Measurements from ENCODE around the gene BPTF. TPM values are rescaled to one million over a fixed set of nuclear protein-coding genes. Genes with fewer than 3 reads are reported as not detected.
A peak's percentile ranks its signal among the peaks of the same experiment; 100 is the strongest.
"Not testable (repeated sequence)": the region's sequence is repeated elsewhere in the genome, so short reads cannot be mapped to it uniquely, and the experiment has no call there.

Gene BPTF
- total and polyA plus RNA-seq, 2 donors: 22.5 to 187 TPM

DNA sequence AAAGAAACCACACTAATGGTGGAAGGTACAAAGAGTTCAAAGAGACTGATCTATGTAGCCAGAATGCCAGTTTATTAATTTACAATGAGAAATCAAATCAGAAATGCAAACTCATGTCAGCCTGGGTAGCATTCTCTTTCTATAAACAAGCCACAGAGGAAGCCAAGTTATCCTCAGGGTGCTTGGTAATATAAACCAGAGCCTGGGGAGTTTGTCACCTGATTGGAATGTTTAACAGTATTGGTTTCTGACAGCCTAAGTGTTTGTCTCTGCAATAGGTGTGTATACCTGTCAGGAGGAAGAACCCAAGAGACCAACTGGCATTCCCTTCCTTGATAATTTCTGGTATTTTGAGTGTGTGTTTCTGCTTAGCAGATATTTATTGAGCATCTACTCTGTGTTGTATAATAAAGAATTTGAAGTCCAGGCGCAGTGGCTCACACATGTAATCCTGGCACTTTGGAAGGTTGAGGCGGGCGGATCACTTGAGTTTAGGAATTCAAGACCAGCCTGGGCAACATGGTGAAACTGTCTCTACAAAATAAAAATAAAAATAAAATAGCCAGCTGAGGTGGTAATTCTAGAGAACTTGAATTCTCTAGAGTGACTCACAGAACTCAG, 174.1 kb downstream of the BPTF start:
- Histone ChIP-seq H3K4me1 (ENCODE audit: insufficient read depth) (peaks cover 1% of the 10 kb centered on the region), H3K36me3 (ENCODE audit: insufficient read depth) (no peaks in the 10 kb centered on the region), H3K4me3 (ENCODE audit: low read depth, low read length) (no peak overlapping the region), H3K27ac (ENCODE audit: low read depth) (no peak overlapping the region)
- WGBS: 93% methylated on average over 3 of the region's 3 CpGs
- no peak for DNase-seq (ENCODE audit: extremely low spot score)

DNA sequence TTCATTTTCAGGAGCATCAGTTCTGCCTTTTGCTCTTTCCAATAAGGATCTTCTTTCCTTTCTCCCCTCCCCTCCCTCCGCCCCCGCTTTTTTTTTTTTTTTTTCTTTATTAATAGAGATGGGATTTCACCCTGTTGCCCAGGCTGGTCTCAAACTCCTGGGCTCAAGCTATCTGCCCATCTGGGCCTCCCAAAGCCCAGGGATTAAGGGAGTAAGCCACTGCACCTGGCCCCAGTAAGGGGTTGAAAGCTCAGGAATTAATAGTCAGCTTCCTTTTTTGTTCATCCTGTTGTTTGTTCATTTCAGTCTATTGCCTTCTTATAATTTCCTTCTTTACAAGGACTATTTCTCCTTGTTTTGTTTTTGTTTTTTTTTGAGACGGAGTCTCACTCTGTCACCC, 178.9 kb downstream of the BPTF start:
- Histone ChIP-seq H3K4me1 (ENCODE audit: insufficient read depth) (no peaks in the 10 kb centered on the region), H3K4me3 (ENCODE audit: low read depth, low read length) (no peak overlapping the region), H3K36me3 (ENCODE audit: insufficient read depth) (no peaks in the 10 kb centered on the region), H3K27ac (ENCODE audit: low read depth) (no peak overlapping the region)
- 80% methylated on average over 3 of the region's 3 CpGs for WGBS
- no peak for DNase-seq (ENCODE audit: extremely low spot score)

DNA sequence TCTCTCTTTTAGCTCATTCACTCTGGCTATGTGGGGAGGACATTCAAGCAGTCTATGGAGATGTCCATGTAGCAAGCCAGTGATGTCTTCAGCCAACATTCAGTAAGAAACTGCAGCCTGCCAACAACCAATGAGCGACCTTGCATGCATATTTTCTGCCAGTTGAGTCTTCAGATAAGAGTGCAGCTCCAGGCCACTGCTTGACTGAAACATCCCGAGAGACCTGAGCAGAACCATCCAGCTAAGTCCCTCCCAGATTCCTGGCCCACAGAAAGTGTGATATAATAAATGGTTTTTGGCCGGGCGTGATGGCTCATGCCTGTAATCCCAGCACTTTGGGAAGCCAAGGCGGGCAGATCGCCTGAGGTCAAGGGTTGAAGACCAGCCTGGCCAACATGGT, 181.5 kb downstream of the BPTF start:
- WGBS: 62% methylated on average over 6 of the region's 6 CpGs
- peak; percentile 11 for DNase-seq (ENCODE audit: extremely low spot score)
- no peak overlapping the region for H3K27ac ChIP-seq (ENCODE audit: low read depth)
- H3K4me3 ChIP-seq (ENCODE audit: low read depth, low read length): no peak overlapping the region
- no peaks in the 10 kb centered on the region for H3K36me3 ChIP-seq (ENCODE audit: insufficient read depth)
- H3K4me1 ChIP-seq (ENCODE audit: insufficient read depth): no peaks in the 10 kb centered on the region

DNA sequence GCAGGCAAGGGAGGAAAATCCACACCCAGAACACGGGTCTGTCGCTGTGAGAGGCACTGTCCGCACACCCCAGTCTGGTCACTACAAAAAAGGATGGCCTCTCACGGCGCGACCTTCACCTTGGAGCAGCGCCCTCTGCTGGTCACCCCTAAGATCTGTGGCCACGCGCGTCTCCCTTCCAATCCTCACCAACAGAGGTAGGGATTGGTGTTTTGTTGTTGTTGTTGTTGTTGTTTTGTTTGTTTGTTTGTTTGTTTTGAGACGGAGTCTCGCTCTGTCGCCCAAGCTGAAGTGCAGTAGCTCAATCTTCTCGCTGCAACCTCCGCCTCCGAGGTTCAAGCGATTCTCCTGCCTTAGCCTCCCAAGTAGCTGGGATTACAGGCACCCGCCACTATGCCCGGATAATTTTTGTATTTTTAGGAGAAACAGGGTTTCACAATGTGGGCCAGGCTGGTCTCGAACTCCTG, 185.9 kb downstream of the BPTF start:
- no peak for DNase-seq (ENCODE audit: extremely low spot score)
- Histone ChIP-seq H3K4me1 (ENCODE audit: insufficient read depth) (no peaks in the 10 kb centered on the region), H3K36me3 (ENCODE audit: insufficient read depth) (no peaks in the 10 kb centered on the region), H3K4me3 (ENCODE audit: low read depth, low read length) (no peak overlapping the region), H3K27ac (ENCODE audit: low read depth) (no peak overlapping the region)
- WGBS: 47% methylated on average over 20 of the region's 20 CpGs

DNA sequence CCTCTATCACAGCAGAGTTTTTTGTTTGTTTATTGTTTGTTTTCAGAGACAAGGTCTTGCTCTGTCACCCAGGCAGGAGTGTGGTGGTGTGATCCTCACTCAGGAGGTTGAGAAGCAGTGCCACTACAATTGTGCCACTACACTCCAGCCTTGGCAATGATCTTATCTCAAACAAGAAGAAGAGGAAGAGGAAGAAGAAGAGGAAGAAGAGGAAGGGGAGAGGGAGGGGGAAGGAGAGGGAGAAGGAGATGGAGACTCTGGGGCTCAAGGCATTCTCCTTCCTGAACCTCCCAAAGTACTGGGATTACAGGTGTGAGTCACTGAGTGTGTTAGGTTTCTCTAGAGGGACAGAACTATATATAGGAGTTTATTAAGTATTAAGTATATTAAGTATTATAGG, 188.1 kb downstream of the BPTF start:
- no peak overlapping the region for H3K27ac ChIP-seq (ENCODE audit: low read depth)
- no peak for DNase-seq (ENCODE audit: extremely low spot score)

DNA sequence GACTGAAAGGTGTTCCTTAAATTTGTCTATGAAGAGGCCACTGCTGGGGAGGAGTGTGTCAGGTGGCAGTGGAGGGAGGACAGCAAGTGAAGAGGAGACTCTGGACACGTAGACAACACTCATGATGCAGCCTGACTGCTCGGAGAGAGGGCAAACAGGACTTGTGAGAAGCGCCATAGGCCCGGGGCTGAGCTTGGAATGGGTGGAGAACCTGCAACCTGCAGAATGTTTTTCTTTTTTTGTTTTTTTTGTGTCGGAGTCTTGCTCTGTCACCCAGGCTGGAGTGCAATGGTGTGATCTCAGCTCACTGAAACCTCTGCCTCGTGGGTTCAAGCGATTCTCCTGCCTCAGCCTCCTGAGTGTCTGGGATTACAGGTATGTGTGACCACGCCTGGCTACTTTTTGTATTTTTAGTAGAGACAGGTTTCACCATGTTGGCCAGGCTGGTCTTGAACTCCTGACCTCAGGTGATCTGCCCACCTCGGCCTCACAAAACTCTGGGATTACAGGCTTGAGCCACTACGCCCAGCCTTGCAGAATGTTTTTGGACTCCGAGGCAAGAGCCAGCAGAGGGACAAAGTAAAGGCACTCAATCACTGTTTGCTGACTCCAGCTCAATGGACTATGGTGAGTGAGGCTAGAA, 189.9 kb downstream of the BPTF start:
- Histone ChIP-seq H3K4me1 (ENCODE audit: insufficient read depth) (no peaks in the 10 kb centered on the region), H3K36me3 (ENCODE audit: insufficient read depth) (no peaks in the 10 kb centered on the region), H3K27ac (ENCODE audit: low read depth) (no peak overlapping the region), H3K4me3 (ENCODE audit: low read depth, low read length) (no peak overlapping the region)
- no peak for DNase-seq (ENCODE audit: extremely low spot score)
- WGBS: 87% methylated on average over 11 of the region's 11 CpGs

More for the DNA sequence above, 188.1 kb downstream of the BPTF start:
- Histone ChIP-seq H3K4me3 (ENCODE audit: low read depth, low read length) (no peak overlapping the region), H3K36me3 (ENCODE audit: insufficient read depth) (no peaks in the 10 kb centered on the region), H3K4me1 (ENCODE audit: insufficient read depth) (no peaks in the 10 kb centered on the region)

DNA sequence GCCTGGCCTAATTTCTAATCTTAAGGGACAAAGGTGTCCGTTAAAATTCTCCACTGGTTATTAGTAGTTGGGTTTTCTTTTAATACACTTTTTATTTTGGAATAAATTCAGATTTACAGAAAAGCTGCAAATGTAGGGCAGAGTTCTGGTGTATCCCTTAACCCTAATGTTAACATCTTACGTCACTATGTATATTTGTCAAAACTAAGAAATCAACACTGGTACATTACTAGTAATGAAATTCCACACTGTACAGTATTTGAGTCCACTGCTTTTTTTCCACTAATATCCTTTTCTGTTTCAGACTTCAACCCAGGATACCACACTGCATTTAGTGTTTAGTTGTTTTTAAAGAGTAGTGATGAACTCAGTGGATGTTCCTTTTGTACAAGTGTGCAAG, 191.5 kb downstream of the BPTF start:
- WGBS: 90% methylated on average over 2 of the region's 2 CpGs
- H3K4me3 ChIP-seq (ENCODE audit: low read depth, low read length): no peak overlapping the region
- DNase-seq (ENCODE audit: extremely low spot score): no peak
- H3K27ac ChIP-seq (ENCODE audit: low read depth): no peak overlapping the region
- H3K4me1 ChIP-seq (ENCODE audit: insufficient read depth): no peaks in the 10 kb centered on the region
- H3K36me3 ChIP-seq (ENCODE audit: insufficient read depth): no peaks in the 10 kb centered on the region

DNA sequence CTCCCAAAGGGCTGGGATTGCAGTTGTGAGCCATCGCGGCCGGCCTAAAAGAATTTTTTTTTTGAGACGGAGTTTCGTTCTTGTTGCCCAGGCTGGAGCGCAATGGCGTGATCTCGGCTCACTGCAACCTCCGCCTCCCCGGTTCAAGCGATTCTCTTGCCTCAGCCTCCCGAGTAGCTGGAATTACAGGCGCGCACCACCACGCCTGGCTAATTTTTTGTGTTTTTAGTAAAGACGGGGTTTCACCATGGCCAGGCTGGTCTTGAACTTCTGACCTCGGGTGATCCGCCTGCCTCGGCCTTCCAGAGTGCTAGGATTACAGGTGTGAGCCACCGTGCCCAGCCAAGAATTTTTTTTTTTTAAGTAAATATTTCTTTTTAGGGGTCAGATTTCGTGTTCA, 193.2 kb downstream of the BPTF start:
- not testable (repeated sequence) for H3K36me3 ChIP-seq (ENCODE audit: insufficient read depth); H3K27ac ChIP-seq (ENCODE audit: low read depth); DNase-seq (ENCODE audit: extremely low spot score); H3K4me1 ChIP-seq (ENCODE audit: insufficient read depth); H3K4me3 ChIP-seq (ENCODE audit: low read depth, low read length)
- WGBS: 92% methylated on average over 21 of the region's 21 CpGs

DNA sequence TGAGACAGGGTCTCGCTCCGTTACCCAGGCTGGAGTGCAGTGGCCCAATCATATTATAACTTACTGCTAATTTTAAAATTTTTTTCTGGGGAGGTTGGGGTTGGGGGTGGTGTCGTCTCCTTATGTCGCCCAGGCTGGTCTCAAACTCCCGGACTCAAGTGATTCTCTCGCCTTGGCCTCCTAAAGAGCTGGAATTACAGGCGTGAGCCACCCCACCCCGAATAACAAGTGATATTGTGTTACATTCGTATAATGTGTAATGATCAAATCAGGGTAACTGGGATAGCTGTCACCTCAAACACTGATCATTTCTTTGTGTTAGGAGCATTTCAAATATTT, 194.0 kb downstream of the BPTF start:
- Histone ChIP-seq H3K27ac (ENCODE audit: low read depth) (no peak overlapping the region), H3K36me3 (ENCODE audit: insufficient read depth) (no peaks in the 10 kb centered on the region), H3K4me1 (ENCODE audit: insufficient read depth) (no peaks in the 10 kb centered on the region), H3K4me3 (ENCODE audit: low read depth, low read length) (no peak overlapping the region)
- 79% methylated on average over 9 of the region's 9 CpGs for WGBS
- no peak for DNase-seq (ENCODE audit: extremely low spot score)

DNA sequence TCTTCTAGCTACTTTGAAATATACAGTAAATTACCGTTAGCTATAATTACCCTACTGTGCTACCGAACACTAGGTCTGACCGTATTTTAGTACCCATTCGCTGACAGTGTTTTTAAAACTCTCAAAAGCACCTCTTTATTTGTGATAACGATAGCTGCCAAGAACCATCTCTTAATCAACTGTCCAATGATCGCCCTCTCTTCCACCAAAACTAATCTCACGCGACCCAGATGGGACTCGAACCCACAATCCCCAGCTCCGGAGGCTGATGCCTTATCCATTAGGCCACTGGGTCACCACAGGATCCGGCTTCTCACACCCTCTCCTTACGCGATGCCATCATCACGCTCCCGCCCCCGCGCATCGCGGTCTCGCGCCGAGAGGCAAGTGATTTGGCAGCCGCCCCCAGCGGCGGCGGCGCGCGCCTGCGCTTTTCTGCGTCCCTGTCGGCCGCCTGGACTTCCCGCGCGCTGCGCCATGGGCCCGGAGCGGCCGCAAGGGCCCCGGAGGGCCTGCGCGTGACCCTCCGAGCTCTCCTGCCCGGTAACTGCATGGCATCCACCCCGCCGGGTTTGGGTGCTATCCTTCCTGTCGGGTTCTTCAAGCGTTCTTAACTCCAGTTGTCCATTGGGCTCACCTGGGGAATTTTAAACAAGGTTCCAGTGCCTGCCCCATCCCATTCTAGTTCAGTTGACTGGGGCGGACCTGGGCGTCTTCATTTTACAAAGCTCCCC, 194.5 kb downstream of the BPTF start:
- Histone ChIP-seq H3K27ac (ENCODE audit: low read depth) (peak overlapping the region; percentile 76), H3K36me3 (ENCODE audit: insufficient read depth) (no peaks in the 10 kb centered on the region), H3K4me1 (ENCODE audit: insufficient read depth) (no peaks in the 10 kb centered on the region), H3K4me3 (ENCODE audit: low read depth, low read length) (peak overlapping the region; percentile 44)
- under 1% methylated on average over 51 of the region's 51 CpGs for WGBS
- DNase-seq (ENCODE audit: extremely low spot score): peak; percentile 91

DNA sequence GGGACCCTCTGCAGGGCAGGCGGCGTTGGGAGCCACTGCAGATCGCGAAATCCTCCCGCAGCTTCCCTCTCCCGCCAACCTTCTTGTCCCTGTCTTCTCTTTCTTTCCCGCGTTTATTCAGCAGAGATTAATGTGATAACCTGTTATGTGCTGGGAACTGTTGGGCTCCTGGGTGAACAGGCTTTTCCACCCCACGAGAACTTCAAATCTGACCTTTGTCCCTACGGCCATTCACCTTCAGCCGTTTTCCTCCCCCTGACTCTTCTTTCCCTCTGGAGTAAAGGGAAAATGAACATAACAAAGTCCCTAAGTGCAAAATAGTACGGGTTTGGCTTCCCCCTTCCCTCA, 195.1 kb downstream of the BPTF start:
- Histone ChIP-seq H3K4me3 (ENCODE audit: low read depth, low read length) (peak overlapping the region; percentile 44), H3K4me1 (ENCODE audit: insufficient read depth) (no peaks in the 10 kb centered on the region), H3K36me3 (ENCODE audit: insufficient read depth) (no peaks in the 10 kb centered on the region), H3K27ac (ENCODE audit: low read depth) (peak overlapping the region; percentile 76)
- DNase-seq (ENCODE audit: extremely low spot score): no peak
- WGBS: 1% methylated on average over 12 of the region's 12 CpGs

DNA sequence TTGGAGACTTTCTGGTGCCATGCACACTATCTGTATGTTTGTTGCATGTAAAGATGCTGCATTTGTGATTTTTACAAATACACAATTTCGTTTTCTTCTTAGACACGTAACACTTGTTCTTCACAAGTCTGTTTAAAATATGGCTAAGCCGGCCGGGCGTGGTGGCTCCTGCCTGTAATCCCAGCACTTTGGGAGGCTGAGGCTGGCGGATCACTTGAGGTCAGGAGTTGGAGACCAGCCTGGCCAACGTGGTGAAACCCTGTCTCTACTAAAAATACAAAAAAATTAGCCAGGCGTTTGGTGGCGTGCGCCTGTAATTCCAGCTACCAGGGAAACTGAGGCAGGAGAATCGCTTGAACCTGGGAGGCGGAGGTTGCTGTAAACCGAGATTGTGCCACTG, 195.5 kb downstream of the BPTF start:
- H3K4me3 ChIP-seq (ENCODE audit: low read depth, low read length); DNase-seq (ENCODE audit: extremely low spot score); H3K4me1 ChIP-seq (ENCODE audit: insufficient read depth); H3K27ac ChIP-seq (ENCODE audit: low read depth); H3K36me3 ChIP-seq (ENCODE audit: insufficient read depth): not testable (repeated sequence)
- WGBS: 65% methylated on average over 13 of the region's 13 CpGs

DNA sequence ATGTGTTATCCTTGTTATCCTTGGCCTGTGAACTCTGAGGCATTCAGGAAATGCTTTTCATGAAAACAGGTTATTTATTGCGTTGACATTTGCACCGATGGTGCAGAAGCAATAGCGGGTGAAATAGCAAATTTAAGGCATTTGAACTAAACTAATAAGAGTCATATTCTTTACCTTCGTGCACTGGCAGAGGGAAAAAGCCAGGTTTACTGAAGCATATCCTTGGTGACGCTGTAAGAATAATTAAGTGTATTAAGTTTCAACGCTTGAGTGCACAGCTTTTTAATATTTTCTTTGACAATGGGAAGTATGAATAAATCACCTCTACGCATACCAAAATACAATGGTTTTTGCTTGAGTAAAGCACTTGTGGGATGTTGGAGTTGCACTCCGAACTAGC, 196.7 kb downstream of the BPTF start:
- 95% methylated on average over 8 of the region's 8 CpGs for WGBS

DNA sequence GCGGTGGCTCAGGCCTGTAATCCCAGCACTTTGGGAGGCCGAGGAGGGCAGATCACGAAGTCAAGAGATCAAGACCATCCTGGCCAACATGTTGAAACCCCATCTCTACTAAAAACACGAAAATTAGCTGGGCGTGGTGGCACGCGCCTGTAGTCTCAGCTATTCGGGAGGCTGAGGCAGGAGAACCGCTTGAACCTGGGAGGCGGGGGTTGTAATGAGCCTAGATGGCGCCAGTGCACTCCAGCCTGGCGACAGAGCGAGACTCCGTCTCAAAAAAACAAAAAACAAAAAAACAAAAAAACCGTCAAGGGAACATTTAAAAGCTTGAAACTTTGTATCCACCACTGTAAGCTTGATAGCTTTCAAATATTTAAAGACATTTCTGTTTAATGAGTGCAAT, 197.2 kb downstream of the BPTF start:
- not testable (repeated sequence) for H3K36me3 ChIP-seq (ENCODE audit: insufficient read depth); H3K27ac ChIP-seq (ENCODE audit: low read depth); DNase-seq (ENCODE audit: extremely low spot score); H3K4me3 ChIP-seq (ENCODE audit: low read depth, low read length); H3K4me1 ChIP-seq (ENCODE audit: insufficient read depth)
- 95% methylated on average over 15 of the region's 15 CpGs for WGBS

More for the DNA sequence above, 196.7 kb downstream of the BPTF start:
- H3K4me1 ChIP-seq (ENCODE audit: insufficient read depth): no peaks in the 10 kb centered on the region
- no peak overlapping the region for H3K27ac ChIP-seq (ENCODE audit: low read depth)
- no peak for DNase-seq (ENCODE audit: extremely low spot score)
- H3K36me3 ChIP-seq (ENCODE audit: insufficient read depth): no peaks in the 10 kb centered on the region
- no peak overlapping the region for H3K4me3 ChIP-seq (ENCODE audit: low read depth, low read length)

Measured in urinary bladder (tissue), 4 donors.